HPDE6-E6E7 (cell line): ENCODE results near the gene ADCYAP1.

ENCODE experiments used
- DNase-seq: peaks from one replicate; pipeline ENCODE4 v3.0.0; 2011; ENCODE audit warnings: missing footprints; ENCODE audit errors: extremely low spot score

The ADCYAP1 gene

GRCh38 chr18:908758-909724, 4.4 kb downstream of the ADCYAP1 start:
- no peak for DNase-seq

GRCh38 chr18:910247-910646, 5.6 kb downstream of the ADCYAP1 start:
- no peak for DNase-seq

GRCh38 chr18:911025-911424, 6.4 kb downstream of the ADCYAP1 start:
- no peak for DNase-seq

DNA sequence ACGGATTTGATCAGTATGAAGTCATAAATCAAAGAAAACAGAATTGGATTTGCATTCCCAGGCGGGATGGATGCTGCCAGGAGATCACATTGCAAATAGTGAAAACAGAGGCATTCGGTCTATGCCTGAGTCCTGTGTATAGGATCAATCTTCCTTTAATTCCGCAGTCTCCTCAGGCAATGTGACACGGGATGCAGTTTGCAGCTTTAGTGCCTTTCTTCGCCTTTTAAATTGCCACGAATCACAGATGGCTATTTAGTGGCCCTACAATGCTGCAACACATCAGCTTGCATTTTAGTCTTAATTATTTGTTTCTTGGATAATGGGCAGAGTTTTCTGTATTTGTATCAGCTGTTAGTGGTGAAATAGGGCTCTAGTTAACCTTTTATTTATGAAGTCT, 6.8 kb downstream of the ADCYAP1 start:
- DNase-seq: no peak

- no peak for DNase-seq
Observed at GRCh38 chr18:916562-916961, 11.9 kb downstream of the ADCYAP1 start.

DNA sequence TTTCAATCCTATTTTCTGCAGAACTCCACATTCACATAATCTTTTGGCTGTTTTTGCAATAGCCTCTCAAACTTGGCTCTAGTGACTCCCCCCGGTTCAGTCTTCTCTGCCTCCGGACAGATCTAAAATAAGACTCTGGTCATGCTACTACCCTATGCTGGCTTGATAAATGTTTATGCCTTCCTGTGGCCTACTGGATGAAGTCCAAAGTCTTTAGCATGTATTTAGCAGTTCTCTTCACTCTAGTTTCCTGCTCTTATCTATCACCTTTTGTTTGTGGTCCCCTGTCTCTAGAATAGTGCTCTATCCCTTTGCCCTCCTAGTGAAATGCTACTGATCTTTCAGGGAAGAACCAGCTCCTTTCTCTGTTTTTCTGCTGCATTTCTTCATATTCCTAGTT, 14.4 kb downstream of the ADCYAP1 start:
- no peak for DNase-seq

GRCh38 chr18:923144-923866, 18.6 kb downstream of the ADCYAP1 start:
- DNase-seq: no peak

DNA sequence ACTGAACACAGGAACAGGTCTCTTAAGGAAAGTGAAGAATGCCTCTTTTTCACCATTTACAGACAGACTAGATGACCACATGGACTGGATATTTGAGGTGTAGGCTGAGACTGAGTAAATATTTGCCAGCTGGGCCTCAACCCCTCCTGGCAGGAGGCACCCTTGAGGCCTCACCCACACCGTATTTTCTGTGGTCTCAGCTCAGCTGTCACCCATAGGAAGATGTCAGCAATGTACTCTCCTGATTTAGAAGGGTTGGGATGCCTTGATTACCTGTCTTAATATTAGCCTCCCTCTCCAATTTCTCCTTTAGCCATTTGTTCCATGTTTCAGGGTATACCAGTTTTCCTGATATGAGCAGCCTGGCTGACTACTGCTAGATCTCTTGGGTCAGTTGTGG, 20.3 kb downstream of the ADCYAP1 start:
- DNase-seq: no peak

DNA sequence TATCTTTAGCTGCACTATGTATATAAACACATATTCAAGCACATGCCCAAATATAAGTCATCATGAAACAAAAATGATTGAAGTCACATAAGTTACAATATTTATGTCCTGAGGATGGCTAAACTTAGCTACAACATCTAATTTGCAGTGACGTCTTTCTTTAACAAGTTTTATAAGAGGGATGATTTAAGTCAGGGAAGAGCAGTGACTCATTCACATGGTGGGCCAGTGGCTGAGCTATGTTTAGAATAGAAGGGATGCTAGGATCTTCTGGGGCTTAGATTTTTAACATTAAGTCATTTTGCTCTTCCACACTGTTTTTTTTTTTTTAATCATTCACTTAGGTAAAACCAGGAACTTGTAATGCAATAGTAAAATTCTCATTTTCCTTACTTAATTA, 22.3 kb downstream of the ADCYAP1 start:
- DNase-seq: no peak

GRCh38 chr18:933082-933481, 28.4 kb downstream of the ADCYAP1 start:
- no peak for DNase-seq

- no peak for DNase-seq
Observed at GRCh38 chr18:934518-935133, 30.0 kb downstream of the ADCYAP1 start.

DNA sequence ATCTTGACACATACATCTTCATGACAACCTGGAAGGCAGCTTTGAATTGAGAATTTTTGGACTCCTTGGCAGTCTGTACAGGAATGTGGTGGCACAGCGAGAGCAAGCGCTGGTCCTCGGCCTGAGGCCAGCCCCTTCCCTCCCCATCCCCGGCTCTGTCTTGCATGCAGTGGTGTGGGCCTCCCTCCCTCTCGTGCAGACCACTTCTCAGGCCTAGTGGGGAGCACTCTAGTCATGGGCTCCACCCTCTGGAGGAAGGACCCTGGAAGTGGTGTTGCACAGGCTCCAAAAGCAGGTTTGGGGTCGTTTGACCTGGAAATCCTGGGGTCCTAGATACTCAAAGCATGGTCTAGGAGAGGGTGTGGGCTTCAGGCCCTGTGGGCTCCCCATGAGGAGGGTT, 32.3 kb downstream of the ADCYAP1 start:
- no peak for DNase-seq

- peak; percentile 20 for DNase-seq
Observed at GRCh38 chr18:939166-939565, 34.5 kb downstream of the ADCYAP1 start.

DNA sequence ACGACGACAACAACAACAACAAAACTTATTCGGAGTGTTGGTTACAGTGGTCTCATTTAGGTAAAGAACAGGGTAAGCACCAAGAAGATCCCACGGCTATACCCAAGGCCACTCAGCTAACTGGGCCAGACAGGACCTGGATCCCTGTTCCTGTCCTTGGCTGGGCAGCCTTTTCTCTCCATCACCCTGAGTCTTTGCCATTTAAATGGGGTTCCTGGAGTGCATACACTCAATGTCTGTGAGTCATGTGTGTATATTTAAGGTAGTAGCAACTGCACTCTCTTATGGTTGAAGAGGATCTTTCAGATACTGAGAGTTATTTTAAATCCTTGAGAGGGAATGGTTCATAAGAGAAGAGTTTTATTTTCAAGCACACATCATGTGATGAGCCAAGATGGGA, 35.3 kb downstream of the ADCYAP1 start:
- no peak for DNase-seq

DNA sequence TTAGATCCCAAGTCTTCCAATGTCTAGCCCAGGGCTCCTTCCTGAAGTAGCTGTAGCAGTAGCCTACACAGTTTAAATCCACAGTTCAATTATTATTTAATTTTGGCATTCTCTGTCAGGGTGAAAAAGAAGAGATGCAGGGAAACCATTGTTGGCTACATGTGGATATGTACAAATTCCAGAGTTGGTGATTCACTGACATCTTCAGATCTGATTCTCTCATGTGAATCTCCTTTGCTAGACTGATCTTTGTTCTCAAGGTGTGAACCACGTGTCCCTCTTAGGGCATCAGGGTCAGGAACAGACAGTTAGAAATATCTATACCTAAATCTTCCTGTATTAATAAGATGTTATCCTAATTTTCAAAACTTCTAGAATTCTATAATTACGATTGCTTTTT, 36.7 kb downstream of the ADCYAP1 start:
- no peak for DNase-seq

DNA sequence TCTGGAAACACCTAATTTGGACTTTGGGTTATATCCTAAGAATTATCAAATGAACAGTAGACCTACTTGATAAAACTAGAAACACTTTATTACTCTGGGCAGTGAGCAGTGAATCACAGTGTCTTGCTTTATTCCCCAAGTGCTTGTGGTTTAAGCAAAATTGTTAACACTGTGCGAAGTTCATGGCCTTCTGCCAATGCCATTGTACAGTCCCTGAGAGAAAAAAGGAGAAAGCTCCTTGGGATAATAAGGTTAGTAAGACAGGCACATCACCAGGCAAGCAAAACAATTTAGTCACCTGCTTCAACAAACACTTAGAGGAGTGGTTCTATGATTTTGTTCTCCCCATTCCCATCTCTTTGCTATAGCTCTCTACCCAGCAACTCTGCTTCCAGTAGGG, 39.8 kb downstream of the ADCYAP1 start:
- no peak for DNase-seq

GRCh38 chr18:949724-950631, 45.3 kb downstream of the ADCYAP1 start:
- DNase-seq: no peak

DNA sequence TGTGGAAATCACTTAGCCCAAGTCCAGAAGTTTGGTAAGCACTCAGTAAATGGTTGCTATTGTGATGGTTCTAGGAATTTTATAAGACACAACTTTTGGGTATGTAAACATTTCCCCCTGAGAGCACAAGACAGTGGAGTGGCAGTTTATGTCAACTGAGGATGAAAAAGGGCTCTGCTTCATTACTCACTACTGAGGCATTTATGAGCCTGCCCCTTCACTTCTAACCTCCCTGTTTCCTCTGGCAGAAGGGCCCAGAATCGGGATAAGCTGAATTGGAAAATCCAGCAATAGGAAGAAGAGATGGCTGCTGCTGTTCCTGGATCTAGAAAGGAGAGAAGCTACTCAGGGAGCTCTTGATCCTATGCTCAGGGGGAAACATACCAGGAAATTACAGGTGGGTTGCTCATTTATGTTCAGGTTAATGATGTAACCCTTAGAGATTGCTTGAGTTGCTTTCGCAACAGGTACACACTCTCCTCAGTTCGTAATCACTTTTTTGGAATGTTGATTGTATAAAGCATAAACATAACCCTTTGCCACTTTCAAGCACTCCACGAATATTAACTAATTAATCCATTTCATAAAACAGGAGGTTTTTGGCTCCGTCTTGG, 46.3 kb downstream of the ADCYAP1 start:
- no peak for DNase-seq

DNA sequence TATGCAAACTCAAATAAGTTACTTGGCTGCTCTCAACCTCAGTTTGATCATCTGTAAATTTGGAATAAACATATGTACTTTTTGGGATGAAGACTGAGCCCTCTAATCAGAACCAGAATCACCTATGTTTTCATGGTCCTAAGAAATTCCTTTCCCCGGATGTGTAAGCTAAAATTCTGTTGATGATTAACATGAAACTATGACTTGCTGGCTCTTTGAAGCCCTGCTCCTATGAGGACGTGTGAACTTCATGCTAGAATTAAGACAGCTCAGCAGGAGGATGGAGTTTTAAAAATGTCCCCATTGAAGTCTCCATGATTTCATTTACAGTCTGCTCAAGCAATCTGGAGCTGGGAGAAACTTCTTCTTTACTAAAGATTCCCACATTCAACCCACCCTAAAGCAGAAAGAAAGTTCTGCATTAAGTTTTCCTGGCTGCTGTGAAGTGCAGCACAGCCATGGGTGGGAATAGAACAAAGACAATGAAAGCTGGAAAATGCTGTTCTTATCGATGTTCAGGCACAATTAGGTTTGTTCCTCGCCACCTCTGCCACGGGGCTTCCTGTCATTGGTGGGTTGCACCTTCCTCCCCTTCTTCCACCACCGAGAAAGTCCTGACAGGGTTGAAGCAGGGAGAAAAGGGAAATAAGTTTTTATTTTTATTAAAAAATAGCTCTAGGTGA, 50.9 kb downstream of the ADCYAP1 start:
- no peak for DNase-seq

GRCh38 chr18:957829-958228, 53.2 kb downstream of the ADCYAP1 start:
- DNase-seq: no peak
